Measurements from ENCODE around the gene GCSAML. TPM values are rescaled to one million over a fixed set of nuclear protein-coding genes. Genes with fewer than 3 reads are reported as not detected.

GCSAML gene
- total RNA-seq, 4 donors from 2014 or later: 0.13 to 1.3 (median 0.53) TPM

DNA sequence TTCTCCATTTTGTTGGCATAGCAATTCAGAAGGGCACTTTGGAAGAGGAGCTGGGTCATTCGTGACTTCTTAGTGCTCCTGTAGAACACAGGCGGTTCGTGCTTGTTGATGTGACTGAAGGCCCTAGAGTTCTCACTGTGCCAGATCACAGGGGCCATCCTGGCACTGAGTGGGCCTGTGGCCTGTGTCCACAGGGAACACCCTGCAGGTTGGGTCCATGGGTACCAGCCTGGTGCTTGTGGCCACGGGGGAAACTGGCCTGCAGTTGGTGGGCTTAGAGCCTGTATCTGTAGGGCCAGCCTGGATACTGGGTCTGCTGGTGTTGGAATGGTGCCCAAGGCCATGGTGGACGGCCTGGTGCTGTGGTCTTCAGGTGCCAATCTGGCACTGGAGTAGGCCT lies 65.7 kb downstream of the GCSAML start:
- Histone ChIP-seq H3K4me1 (no peaks in the 10 kb centered on the region), H3K36me3 (no peaks in the 10 kb centered on the region), H3K4me3 (no peak overlapping the region), H3K9me3 (peaks cover 0 to 3% (median 0%) of the 10 kb centered on the region in 4 donors), H3K27me3 (no peaks in the 10 kb centered on the region), H3K27ac (replicated peaks in 1 of 4) (no peak overlapping the region)
- no peak for TF ChIP-seq EP300 (IDR thresholded peaks at IDR 0.05)
- TF ChIP-seq POLR2AphosphoS5 (IDR thresholded peaks at IDR 0.05): no peak
- TF ChIP-seq POLR2A (IDR thresholded peaks at IDR 0.05; ENCODE audit: low read depth): no peak
- TF ChIP-seq, protein P1, sequence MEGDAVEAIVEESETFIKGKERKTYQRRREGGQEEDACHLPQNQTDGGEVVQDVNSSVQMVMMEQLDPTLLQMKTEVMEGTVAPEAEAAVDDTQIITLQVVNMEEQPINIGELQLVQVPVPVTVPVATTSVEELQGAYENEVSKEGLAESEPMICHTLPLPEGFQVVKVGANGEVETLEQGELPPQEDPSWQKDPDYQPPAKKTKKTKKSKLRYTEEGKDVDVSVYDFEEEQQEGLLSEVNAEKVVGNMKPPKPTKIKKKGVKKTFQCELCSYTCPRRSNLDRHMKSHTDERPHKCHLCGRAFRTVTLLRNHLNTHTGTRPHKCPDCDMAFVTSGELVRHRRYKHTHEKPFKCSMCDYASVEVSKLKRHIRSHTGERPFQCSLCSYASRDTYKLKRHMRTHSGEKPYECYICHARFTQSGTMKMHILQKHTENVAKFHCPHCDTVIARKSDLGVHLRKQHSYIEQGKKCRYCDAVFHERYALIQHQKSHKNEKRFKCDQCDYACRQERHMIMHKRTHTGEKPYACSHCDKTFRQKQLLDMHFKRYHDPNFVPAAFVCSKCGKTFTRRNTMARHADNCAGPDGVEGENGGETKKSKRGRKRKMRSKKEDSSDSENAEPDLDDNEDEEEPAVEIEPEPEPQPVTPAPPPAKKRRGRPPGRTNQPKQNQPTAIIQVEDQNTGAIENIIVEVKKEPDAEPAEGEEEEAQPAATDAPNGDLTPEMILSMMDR (IDR thresholded peaks at IDR 0.05): no peak
- WGBS: 88% methylated on average over 1 of the region's 5 CpGs
- intact Hi-C loops (cut with DNase I): no loop called here
- DNase-seq (ENCODE audit: extremely low spot score): no peak

Small RNA genes within 50 kb of the gene (small RNA-seq; reads per million reads assigned to genes)
- 0 reads per million in 3 donors for gene RF00026

Other genes starting within 250 kb of the GCSAML start
- 10 to 100 TPM; 23.7 to 34.3 (median 33.3) TPM for gene ZNF496, start 217.3 kb upstream of the GCSAML start, total RNA-seq
- 1 to 10 TPM; 1.3 to 4.5 (median 1.6) TPM for gene NLRP3, start 133.0 kb upstream of the GCSAML start, total RNA-seq
- not detected for gene OR2B11, start 91.0 kb upstream of the GCSAML start, total RNA-seq
- gene OR2C3, start 12.7 kb upstream of the GCSAML start, total RNA-seq: not detected
- not detected for gene OR2G2, start 39.2 kb downstream of the GCSAML start, total RNA-seq
- not detected for gene OR2G3, start 56.5 kb downstream of the GCSAML start, total RNA-seq
- not detected for gene OR13G1, start 130.6 kb downstream of the GCSAML start, total RNA-seq
- gene OR6F1, start 167.5 kb downstream of the GCSAML start, total RNA-seq: not detected
- gene OR14K1, start 189.5 kb downstream of the GCSAML start, total RNA-seq: not detected
- not detected for gene OR14A2, start 199.0 kb downstream of the GCSAML start, total RNA-seq
- gene OR1C1, start 211.4 kb downstream of the GCSAML start, total RNA-seq: not detected

Data from esophagus muscularis mucosa (tissue), 4 donors.